MCF 10A (cell line): ENCODE results near the gene KANK4. TPM values are rescaled to one million over a fixed set of nuclear protein-coding genes. Genes with fewer than 3 reads are reported as not detected.

Experiments used
- BruUV-seq: library from RNA; stranded (reverse); fragments of 400-500 nt; replicated peaks from 2 replicates; lab custom pipeline; 2021; lab: Mats Ljungman, UMichigan
- CTCF ChIA-PET: fragments of 300-600 bp; sonication (Branson Sonifier 250); formaldehyde crosslinking; extraction: SDS; loops from one replicate; lab custom pipeline; 2021; ENCODE audit warnings: antibody characterized with exemption, inconsistent platforms; lab: Yijun Ruan, JAX
- POLR2A ChIA-PET: fragments of 300-600, 350-650 bp; sonication (Branson Sonifier 250); formaldehyde crosslinking; extraction: SDS; loops from one replicate; lab custom pipeline; 2020; ENCODE audit warnings: antibody characterized with exemption, inconsistent platforms; lab: Yijun Ruan, JAX
- DNase-seq: peaks from one replicate; pipeline ENCODE4 v3.0.0-alpha.2; 2018; ENCODE audit not compliant: unreplicated experiment
- H3K27ac Mint-ChIP-seq: one replicate; pipeline ENCODE4 v1.8.0; 2022; ENCODE audit warnings: mild to moderate bottlenecking, low read depth, mixed read lengths; ENCODE audit not compliant: unreplicated experiment
- H3K27me3 Mint-ChIP-seq: one replicate; pipeline ENCODE4 v1.8.0; 2022; ENCODE audit warnings: mixed read lengths; ENCODE audit not compliant: insufficient read depth, unreplicated experiment
- H3K36me3 Mint-ChIP-seq: one replicate; pipeline ENCODE4 v1.8.0; 2022; ENCODE audit warnings: mild to moderate bottlenecking, moderate library complexity, mixed read lengths; ENCODE audit not compliant: insufficient read depth, unreplicated experiment
- H3K4me1 Mint-ChIP-seq: one replicate; pipeline ENCODE4 v1.8.0; 2022; ENCODE audit warnings: mixed read lengths; ENCODE audit not compliant: insufficient read depth, unreplicated experiment
- H3K4me3 Mint-ChIP-seq: one replicate; pipeline ENCODE4 v1.8.0; 2022; ENCODE audit warnings: mild to moderate bottlenecking, moderate library complexity, mixed read lengths; ENCODE audit not compliant: unreplicated experiment
- H3K9me3 Mint-ChIP-seq: one replicate; pipeline ENCODE4 v1.8.0; 2022; ENCODE audit warnings: mixed read lengths; ENCODE audit not compliant: unreplicated experiment
- intact Hi-C: fragments of 100-400 bp; cut with micrococcal nuclease; formaldehyde crosslinking; loops from 2 replicates; pipeline ENCODE4 v1.14.1; 2022
- total RNA-seq: library from RNA; stranded (reverse); gene quantifications from 2 replicates; pipeline ENCODE4 v1.2.3, GENCODE V29; 2022
- TF ChIP-seq, protein P1 (sequence below): fragments of 200-600 bp; IDR thresholded peaks from one replicate; pipeline ENCODE4 v1.8.0; 2022; ENCODE audit warnings: antibody characterized with exemption, mild to moderate bottlenecking; ENCODE audit not compliant: unreplicated experiment

KANK4 gene
- total RNA-seq, 1 experiment from 2014 or later: 0.51 TPM

- Mint-ChIP-seq H3K9me3 (no peaks in the 10 kb centered on the region), H3K27me3 (no peaks in the 10 kb centered on the region), H3K4me1 (peaks cover 7% of the 10 kb centered on the region), H3K36me3 (no peaks in the 10 kb centered on the region), H3K27ac (no peak overlapping the region), H3K4me3 (no peak overlapping the region)
- no TSS peak for BruUV-seq
- intact Hi-C loops: no loop called here
- TF ChIP-seq, protein P1, sequence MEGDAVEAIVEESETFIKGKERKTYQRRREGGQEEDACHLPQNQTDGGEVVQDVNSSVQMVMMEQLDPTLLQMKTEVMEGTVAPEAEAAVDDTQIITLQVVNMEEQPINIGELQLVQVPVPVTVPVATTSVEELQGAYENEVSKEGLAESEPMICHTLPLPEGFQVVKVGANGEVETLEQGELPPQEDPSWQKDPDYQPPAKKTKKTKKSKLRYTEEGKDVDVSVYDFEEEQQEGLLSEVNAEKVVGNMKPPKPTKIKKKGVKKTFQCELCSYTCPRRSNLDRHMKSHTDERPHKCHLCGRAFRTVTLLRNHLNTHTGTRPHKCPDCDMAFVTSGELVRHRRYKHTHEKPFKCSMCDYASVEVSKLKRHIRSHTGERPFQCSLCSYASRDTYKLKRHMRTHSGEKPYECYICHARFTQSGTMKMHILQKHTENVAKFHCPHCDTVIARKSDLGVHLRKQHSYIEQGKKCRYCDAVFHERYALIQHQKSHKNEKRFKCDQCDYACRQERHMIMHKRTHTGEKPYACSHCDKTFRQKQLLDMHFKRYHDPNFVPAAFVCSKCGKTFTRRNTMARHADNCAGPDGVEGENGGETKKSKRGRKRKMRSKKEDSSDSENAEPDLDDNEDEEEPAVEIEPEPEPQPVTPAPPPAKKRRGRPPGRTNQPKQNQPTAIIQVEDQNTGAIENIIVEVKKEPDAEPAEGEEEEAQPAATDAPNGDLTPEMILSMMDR: no peak
- peak; percentile 54 for DNase-seq
- CTCF ChIA-PET: interaction anchor here (0.6 kb wide), 1 partner anchor 108 kb away, joined by 3 read pairs; no protein-coding TSS in a partner anchor
- POLR2A ChIA-PET: interaction anchor here (0.7 to 0.8 kb wide), 2 partner anchors 16 to 1464 kb away, joined by 3 read pairs; no protein-coding TSS in a partner anchor
These were observed 120.5 kb downstream of the KANK4 start for GRCh38 chr1:62198781-62199125.

DNA sequence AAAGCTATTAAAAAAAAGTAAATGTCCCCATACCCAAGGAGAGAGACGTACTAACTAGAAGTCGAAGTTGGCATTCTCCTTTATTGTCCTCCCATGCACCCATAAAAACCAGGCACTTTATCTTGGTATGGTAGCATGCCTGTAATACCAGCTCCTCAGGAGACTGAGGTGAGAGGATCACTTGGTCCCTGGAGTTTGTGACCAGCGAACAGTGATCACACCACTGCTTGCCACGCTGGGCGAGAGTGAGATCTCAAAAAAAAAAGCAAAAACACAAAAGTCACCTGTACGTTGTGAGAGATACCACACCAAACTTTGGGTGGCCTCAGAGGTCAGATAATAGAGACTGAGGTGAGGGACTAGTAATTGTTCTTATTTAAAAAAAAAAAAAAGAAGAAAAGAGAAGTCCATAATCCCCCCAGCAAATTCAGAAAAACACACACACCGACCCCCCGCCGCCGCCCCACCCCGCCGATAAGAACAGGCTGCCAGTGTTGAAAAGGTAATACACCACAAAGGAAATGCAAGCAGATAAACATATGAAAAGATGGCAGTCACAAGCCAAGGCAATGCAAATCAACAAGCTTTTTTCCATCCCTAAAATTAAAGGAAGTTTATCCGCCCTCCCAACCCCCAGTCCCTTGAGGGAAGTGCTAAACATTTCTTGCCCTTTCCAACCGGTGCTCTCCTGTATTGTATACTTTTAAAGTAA lies 121.0 kb downstream of the KANK4 start:
- H3K4me3 Mint-ChIP-seq: no peak overlapping the region
- intact Hi-C loops: no loop called here
- H3K9me3 Mint-ChIP-seq: no peaks in the 10 kb centered on the region
- H3K27me3 Mint-ChIP-seq: no peaks in the 10 kb centered on the region
- no peak overlapping the region for H3K27ac Mint-ChIP-seq
- BruUV-seq: no TSS peak
- TF ChIP-seq, protein P1: no peak
- ChIA-PET CTCF (interaction anchor here (0.6 kb wide), 1 partner anchor 107 kb away, joined by 3 read pairs; no protein-coding TSS in a partner anchor), POLR2A (interaction anchor here (0.7 to 0.8 kb wide), 2 partner anchors 16 to 1465 kb away, joined by 3 read pairs; no protein-coding TSS in a partner anchor)
- H3K36me3 Mint-ChIP-seq: no peaks in the 10 kb centered on the region
- DNase-seq: no peak
- peaks cover 7% of the 10 kb centered on the region for H3K4me1 Mint-ChIP-seq

GRCh38 chr1:62196086-62196690 lies 123.0 kb downstream of the KANK4 start:
- BruUV-seq: no TSS peak
- Mint-ChIP-seq H3K9me3 (no peaks in the 10 kb centered on the region), H3K27ac (no peak overlapping the region), H3K36me3 (no peaks in the 10 kb centered on the region), H3K4me1 (peaks cover 7% of the 10 kb centered on the region), H3K4me3 (no peak overlapping the region), H3K27me3 (no peaks in the 10 kb centered on the region)
- intact Hi-C loops: no loop called here
- DNase-seq: no peak
- TF ChIP-seq, protein P1: no peak
- ChIA-PET CTCF (no interaction called here), POLR2A (no interaction called here)

DNA sequence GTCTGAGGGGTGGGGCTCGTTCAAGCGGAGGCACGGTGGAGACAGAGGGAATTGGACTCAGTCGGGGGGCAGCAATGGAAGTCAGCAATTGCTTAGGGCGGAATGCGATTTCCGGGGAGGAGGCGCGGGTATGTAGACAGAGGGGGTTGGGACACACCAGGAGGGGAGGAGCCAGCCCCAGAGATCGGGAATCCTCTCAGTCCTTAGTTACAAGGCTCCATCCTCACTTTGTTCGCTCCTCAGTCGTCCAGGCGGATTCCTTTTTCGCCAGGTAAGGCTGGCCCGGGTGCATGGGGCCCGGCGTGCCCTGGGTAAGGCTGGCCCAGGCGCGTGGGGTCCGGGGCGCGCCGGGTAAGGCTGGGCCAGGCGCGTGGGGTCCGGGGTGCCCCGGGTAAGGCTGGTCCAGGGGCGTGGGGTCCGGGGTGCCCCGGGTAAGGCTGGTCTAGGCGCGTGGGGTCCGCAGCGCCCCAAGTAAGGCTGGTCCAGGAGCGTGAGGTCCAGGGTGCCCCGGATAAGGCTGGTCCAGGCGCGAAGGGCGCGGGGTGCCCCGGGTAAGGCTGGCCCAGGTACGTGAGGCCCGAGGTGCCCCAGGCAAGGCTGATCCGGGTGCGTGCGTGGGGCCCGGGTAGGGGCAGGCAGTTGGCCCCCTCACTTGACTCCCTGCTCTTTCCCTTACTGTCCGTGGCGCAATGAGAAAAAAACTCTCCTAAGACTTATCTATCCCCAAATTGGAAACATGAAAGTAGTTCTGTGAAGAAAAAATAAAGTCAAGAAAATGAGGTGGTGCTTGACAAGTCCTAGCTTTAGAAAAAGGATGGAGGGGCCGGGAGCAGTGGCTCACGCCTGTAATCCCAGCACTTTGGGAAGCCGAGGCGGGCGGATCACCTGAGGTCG lies 124.3 kb downstream of the KANK4 start, which contains the start of gene L1TD1:
Gene L1TD1, plus strand, starts transcription at position 199 of the 894 bp plus-strand sequence. CDS start 11,780 bp downstream, outside the sequence.
- no peaks in the 10 kb centered on the region for H3K9me3 Mint-ChIP-seq
- H3K27ac Mint-ChIP-seq: no peak within 1 kb of the TSS
- no peak within 1 kb of the TSS for H3K4me3 Mint-ChIP-seq

More for the DNA sequence above, 124.3 kb downstream of the KANK4 start, which contains the start of gene L1TD1:
- intact Hi-C loops: no loop called here
- no TSS peak for BruUV-seq
- Mint-ChIP-seq H3K36me3 (no peaks in the 10 kb centered on the region), H3K4me1 (peaks cover 7% of the 10 kb centered on the region), H3K27me3 (no peaks in the 10 kb centered on the region)
- no peak for DNase-seq
- TF ChIP-seq, protein P1: no peak
- ChIA-PET CTCF (no interaction called here), POLR2A (interaction anchor here (0.6 kb wide), 1 partner anchor 196 kb away, joined by 3 read pairs; no protein-coding TSS in a partner anchor)
